WTC11 (cell line): ENCODE results near the gene PTEN. TPM values are rescaled to one million over a fixed set of nuclear protein-coding genes. Genes with fewer than 3 reads are reported as not detected.

Source experiments
- CTCF ChIP-seq: fragments of 200-600 bp; IDR thresholded peaks from 2 replicates; pipeline ENCODE4 v1.8.0; 2022; ENCODE audit warnings: antibody characterized with exemption
- E2F5 ChIP-seq: sonication (generic); formaldehyde crosslinking; IDR thresholded peaks from 2 replicates; pipeline ENCODE4 v1.8.1; 2022; ENCODE audit warnings: mild to moderate bottlenecking, moderate library complexity, missing genetic modification reagents
- ELF4 ChIP-seq: sonication (generic); formaldehyde crosslinking; IDR thresholded peaks from 2 replicates; pipeline ENCODE4 v1.8.1; 2022; ENCODE audit warnings: low read depth, mild to moderate bottlenecking, moderate library complexity, missing genetic modification reagents
- ERG ChIP-seq: fragments of 250-450 bp; sonication (Bioruptor Pico); IDR thresholded peaks from 2 replicates; pipeline ENCODE4 v1.8.0; 2021; ENCODE audit warnings: mild to moderate bottlenecking
- ESRRA ChIP-seq: sonication (generic); formaldehyde crosslinking; IDR thresholded peaks from 2 replicates; pipeline ENCODE4 v1.8.1; 2022; ENCODE audit warnings: mild to moderate bottlenecking, missing genetic modification reagents, borderline replicate concordance
- GTF2I ChIP-seq: fragments of 250-450 bp; sonication (Bioruptor Pico); conservative IDR thresholded peaks from 2 replicates; pipeline ENCODE4 v1.4.0; 2021; ENCODE audit warnings: mild to moderate bottlenecking
- HMGXB4 ChIP-seq: sonication (generic); formaldehyde crosslinking; IDR thresholded peaks from 2 replicates; pipeline ENCODE4 v1.8.1; 2023; ENCODE audit warnings: mild to moderate bottlenecking, moderate library complexity, missing genetic modification reagents
- MXD4 ChIP-seq: fragments of 250-450 bp; sonication (Bioruptor Pico); IDR thresholded peaks from 2 replicates; pipeline ENCODE4 v1.8.0; 2021; ENCODE audit warnings: mild to moderate bottlenecking, moderate library complexity, borderline replicate concordance
- TEAD1 ChIP-seq: sonication (generic); formaldehyde crosslinking; IDR thresholded peaks from 2 replicates; pipeline ENCODE4 v1.8.0; 2022; ENCODE audit warnings: mild to moderate bottlenecking, missing genetic modification reagents
- ZBTB43 ChIP-seq: sonication (generic); formaldehyde crosslinking; IDR thresholded peaks from 2 replicates; pipeline ENCODE4 v1.8.1; 2023; ENCODE audit warnings: mild to moderate bottlenecking, missing genetic modification reagents
- ZNF317 ChIP-seq: sonication (generic); formaldehyde crosslinking; IDR thresholded peaks from 2 replicates; pipeline ENCODE4 v1.8.1; 2023; ENCODE audit warnings: low read depth, mild to moderate bottlenecking, moderate library complexity, missing genetic modification reagents, borderline replicate concordance
- ZNF396 ChIP-seq: fragments of 250-450 bp; sonication (Bioruptor Pico); IDR thresholded peaks from 2 replicates; pipeline ENCODE4 v1.8.0; 2021; ENCODE audit warnings: mild to moderate bottlenecking, moderate library complexity, borderline replicate concordance
- total RNA-seq: library from RNA; stranded (reverse); gene quantifications from 3 replicates; pipeline ENCODE4 v1.2.3, GENCODE V29; 2021
- TF ChIP-seq, protein P1 (sequence below): sonication (generic); formaldehyde crosslinking; conservative IDR thresholded peaks from 2 replicates; pipeline ENCODE4 v1.8.1; 2023; ENCODE audit warnings: mild to moderate bottlenecking, low read depth, missing genetic modification reagents, moderate library complexity
- TF ChIP-seq, protein P2 (sequence below): sonication (generic); formaldehyde crosslinking; IDR thresholded peaks from 2 replicates; pipeline ENCODE4 v1.8.0; 2023; ENCODE audit warnings: missing genetic modification reagents, mild to moderate bottlenecking, borderline replicate concordance

Gene PTEN
- total RNA-seq, 1 experiment from 2014 or later = 54.2 TPM

GRCh38 chr10:87818505-87819288 is 44.7 kb upstream of the PTEN start (continued):
- TF ChIP-seq, protein P1, sequence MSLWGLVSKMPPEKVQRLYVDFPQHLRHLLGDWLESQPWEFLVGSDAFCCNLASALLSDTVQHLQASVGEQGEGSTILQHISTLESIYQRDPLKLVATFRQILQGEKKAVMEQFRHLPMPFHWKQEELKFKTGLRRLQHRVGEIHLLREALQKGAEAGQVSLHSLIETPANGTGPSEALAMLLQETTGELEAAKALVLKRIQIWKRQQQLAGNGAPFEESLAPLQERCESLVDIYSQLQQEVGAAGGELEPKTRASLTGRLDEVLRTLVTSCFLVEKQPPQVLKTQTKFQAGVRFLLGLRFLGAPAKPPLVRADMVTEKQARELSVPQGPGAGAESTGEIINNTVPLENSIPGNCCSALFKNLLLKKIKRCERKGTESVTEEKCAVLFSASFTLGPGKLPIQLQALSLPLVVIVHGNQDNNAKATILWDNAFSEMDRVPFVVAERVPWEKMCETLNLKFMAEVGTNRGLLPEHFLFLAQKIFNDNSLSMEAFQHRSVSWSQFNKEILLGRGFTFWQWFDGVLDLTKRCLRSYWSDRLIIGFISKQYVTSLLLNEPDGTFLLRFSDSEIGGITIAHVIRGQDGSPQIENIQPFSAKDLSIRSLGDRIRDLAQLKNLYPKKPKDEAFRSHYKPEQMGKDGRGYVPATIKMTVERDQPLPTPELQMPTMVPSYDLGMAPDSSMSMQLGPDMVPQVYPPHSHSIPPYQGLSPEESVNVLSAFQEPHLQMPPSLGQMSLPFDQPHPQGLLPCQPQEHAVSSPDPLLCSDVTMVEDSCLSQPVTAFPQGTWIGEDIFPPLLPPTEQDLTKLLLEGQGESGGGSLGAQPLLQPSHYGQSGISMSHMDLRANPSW (CRISPR knock-in tag) = no peak
- no peak for TF ChIP-seq GTF2I (CRISPR knock-in tag)
- no peak for TF ChIP-seq ERG (CRISPR knock-in tag)
- TF ChIP-seq MXD4 = no peak
- TF ChIP-seq ESRRA (CRISPR knock-in tag) = no peak
- no peak for TF ChIP-seq HMGXB4 (CRISPR knock-in tag)
- no peak for TF ChIP-seq E2F5 (CRISPR knock-in tag)
- no peak for TF ChIP-seq ZNF396 (CRISPR knock-in tag)
- TF ChIP-seq ELF4 = no peak
- no peak for TF ChIP-seq ZNF317 (CRISPR knock-in tag)
- TF ChIP-seq, protein P2, sequence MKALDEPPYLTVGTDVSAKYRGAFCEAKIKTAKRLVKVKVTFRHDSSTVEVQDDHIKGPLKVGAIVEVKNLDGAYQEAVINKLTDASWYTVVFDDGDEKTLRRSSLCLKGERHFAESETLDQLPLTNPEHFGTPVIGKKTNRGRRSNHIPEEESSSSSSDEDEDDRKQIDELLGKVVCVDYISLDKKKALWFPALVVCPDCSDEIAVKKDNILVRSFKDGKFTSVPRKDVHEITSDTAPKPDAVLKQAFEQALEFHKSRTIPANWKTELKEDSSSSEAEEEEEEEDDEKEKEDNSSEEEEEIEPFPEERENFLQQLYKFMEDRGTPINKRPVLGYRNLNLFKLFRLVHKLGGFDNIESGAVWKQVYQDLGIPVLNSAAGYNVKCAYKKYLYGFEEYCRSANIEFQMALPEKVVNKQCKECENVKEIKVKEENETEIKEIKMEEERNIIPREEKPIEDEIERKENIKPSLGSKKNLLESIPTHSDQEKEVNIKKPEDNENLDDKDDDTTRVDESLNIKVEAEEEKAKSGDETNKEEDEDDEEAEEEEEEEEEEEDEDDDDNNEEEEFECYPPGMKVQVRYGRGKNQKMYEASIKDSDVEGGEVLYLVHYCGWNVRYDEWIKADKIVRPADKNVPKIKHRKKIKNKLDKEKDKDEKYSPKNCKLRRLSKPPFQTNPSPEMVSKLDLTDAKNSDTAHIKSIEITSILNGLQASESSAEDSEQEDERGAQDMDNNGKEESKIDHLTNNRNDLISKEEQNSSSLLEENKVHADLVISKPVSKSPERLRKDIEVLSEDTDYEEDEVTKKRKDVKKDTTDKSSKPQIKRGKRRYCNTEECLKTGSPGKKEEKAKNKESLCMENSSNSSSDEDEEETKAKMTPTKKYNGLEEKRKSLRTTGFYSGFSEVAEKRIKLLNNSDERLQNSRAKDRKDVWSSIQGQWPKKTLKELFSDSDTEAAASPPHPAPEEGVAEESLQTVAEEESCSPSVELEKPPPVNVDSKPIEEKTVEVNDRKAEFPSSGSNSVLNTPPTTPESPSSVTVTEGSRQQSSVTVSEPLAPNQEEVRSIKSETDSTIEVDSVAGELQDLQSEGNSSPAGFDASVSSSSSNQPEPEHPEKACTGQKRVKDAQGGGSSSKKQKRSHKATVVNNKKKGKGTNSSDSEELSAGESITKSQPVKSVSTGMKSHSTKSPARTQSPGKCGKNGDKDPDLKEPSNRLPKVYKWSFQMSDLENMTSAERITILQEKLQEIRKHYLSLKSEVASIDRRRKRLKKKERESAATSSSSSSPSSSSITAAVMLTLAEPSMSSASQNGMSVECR (CRISPR knock-in tag) = 0 out of 2 replicates have a peak, but pooled peaks have one; percentile 22
- TF ChIP-seq ZBTB43 (CRISPR knock-in tag) = no peak
- TF ChIP-seq TEAD1 (CRISPR knock-in tag) = 0 out of 2 replicates have a peak, but pooled peaks have one; percentile 14
- no peak for TF ChIP-seq CTCF
